Testis (tissue), 2 donors: ENCODE results near the gene SCN4A.

Experiments used
- CTCF ChIP-seq, 3 experiments: fragments of 450-650 bp in 2 of 3; fragments of 200-600 bp in 1 of 3; sonication (generic) in 1 of 3; IDR thresholded peaks; one replicate each; pipeline ENCODE4 v1.5.1; 2016 to 2019; ENCODE audit warnings: antibody characterized with exemption in 3 of 3, mild to moderate bottlenecking in 2 of 3, moderate library complexity in 1 of 3
- POLR2A ChIP-seq: fragments of 450-650 bp; IDR thresholded peaks from one replicate; pipeline ENCODE4 v1.6.1; 2017; ENCODE audit warnings: antibody characterized with exemption, mild to moderate bottlenecking, moderate library complexity

GRCh38 chr17:63932721-63933120 is 40.0 kb downstream of the SCN4A start:
- TF ChIP-seq CTCF (IDR thresholded peaks at IDR 0.05): no peak
- TF ChIP-seq POLR2A: no peak
